ENCODE data around the gene NLRP10. TPM values are rescaled to one million over a fixed set of nuclear protein-coding genes. Genes with fewer than 3 reads are reported as not detected.

The NLRP10 gene
- total RNA-seq, 2 experiments from 2014 or later, result not detected

DNA sequence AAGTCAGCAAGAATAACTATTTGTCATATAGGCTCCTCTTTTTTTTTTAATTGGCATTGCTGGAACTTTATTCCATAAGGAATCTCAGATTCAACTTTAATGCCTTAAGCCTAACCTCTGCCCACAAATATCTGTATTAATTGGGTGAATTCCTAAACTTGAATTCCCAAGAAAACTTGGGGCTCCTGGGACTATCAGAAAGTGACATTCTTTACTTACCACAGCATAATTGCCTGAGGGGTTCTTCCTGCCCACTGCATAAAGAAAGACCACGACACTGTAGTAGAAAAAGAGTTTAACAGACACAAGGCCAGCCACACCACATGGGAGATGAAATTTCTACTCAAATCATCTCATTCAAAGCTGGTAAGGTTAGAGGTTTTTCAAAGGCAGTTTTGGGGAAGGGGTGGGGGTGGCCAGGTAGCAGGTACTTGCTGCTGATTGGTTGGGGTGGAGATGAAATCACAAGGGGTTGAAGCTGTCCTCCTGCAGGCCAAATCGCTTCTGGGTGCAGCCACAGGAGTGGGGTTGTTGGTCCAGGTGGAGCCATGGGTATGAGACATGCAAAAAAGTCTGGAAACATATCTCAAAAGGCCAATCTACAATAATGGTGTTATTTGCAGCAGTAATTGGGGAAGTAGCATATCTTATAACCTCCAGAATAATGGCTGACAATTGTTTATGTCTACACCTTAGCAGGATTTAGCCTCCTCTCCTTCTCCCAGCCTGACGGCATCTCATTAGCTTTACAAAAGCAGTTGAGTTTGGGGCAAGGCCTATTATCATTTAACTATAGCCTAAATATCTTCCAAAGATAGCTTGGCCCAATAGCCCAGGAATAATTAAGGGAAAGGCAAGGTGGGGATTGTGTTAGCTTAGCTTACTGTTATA lies 4.8 kb upstream of the NLRP10 start:
- Histone ChIP-seq H3K4me1 (ENCODE audit: insufficient read depth, low read length, poor library complexity, severe bottlenecking) (peaks cover 3% of the 10 kb centered on the region), H3K36me3 (ENCODE audit: insufficient read depth, low read length) (no peaks in the 10 kb centered on the region), H3K27ac (ENCODE audit: low read depth, low read length, poor library complexity, severe bottlenecking) (no peak overlapping the region), H4K20me1 (ENCODE audit: insufficient read depth, low read length) (no peaks in the 10 kb centered on the region), H3K4me3 (ENCODE audit: low read depth, low read length, poor library complexity, severe bottlenecking) (no peak overlapping the region), H3K9me3 (ENCODE audit: low read length) (no peaks in the 10 kb centered on the region), H2AFZ (ENCODE audit: low read length) (no peak overlapping the region), H3K4me2 (ENCODE audit: low read length) (no peak overlapping the region), H3K79me2 (ENCODE audit: insufficient read depth, low read depth, low read length) (no peaks in the 10 kb centered on the region), H3K9me2 (ENCODE audit: insufficient read depth, low read length) (no peaks in the 10 kb centered on the region)
- ChIA-PET CTCF (ENCODE audit: unreplicated experiment) (no interaction called here), POLR2A (interaction anchor here (0.6 to 1.9 kb wide), 2 partner anchors 17 to 500 kb away, joined by 3 to 5 read pairs; partner anchors contain the start of gene EIF3F)
- TF ChIP-seq EZH2phosphoT487 (IDR thresholded peaks at IDR 0.05; ENCODE audit: borderline replicate concordance, low read depth, low read length), result no peak
- TF ChIP-seq, protein P1, sequence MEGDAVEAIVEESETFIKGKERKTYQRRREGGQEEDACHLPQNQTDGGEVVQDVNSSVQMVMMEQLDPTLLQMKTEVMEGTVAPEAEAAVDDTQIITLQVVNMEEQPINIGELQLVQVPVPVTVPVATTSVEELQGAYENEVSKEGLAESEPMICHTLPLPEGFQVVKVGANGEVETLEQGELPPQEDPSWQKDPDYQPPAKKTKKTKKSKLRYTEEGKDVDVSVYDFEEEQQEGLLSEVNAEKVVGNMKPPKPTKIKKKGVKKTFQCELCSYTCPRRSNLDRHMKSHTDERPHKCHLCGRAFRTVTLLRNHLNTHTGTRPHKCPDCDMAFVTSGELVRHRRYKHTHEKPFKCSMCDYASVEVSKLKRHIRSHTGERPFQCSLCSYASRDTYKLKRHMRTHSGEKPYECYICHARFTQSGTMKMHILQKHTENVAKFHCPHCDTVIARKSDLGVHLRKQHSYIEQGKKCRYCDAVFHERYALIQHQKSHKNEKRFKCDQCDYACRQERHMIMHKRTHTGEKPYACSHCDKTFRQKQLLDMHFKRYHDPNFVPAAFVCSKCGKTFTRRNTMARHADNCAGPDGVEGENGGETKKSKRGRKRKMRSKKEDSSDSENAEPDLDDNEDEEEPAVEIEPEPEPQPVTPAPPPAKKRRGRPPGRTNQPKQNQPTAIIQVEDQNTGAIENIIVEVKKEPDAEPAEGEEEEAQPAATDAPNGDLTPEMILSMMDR (conservative IDR thresholded peaks at IDR 0.05; ENCODE audit: low read length), result no peak
- intact Hi-C loops (cut with micrococcal nuclease; ENCODE audit: unreplicated experiment), result no loop called here
- DNase-seq (ENCODE audit: low spot score), result no peak
- no TSS peak for BruUV-seq (replicated peaks)

DNA sequence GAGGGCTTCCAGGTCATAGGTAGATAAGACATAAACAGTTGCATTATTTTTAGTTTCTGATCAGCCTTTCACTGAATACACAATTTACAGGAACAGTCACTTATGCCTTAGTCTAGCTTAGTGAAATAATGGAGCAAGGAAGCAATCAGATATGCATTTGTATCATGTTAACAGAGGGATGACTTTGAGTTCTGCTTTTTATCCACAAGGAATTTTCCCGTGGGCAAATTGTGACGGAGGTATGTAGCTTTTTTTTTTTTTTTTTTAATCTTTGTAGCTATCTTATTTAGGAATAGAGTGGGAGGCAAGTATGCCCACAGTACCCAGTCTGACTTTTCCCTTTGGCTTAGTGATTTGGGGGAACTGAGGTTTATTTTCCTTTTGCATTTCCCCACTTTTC lies 3.4 kb upstream of the NLRP10 start:
- H3K4me3 ChIP-seq (ENCODE audit: low read depth, low read length, poor library complexity, severe bottlenecking), result no peak overlapping the region
- ChIA-PET CTCF (ENCODE audit: unreplicated experiment) (interaction anchor here (0.5 kb wide), 1 partner anchor 34 kb away, joined by 3 read pairs; no protein-coding TSS in a partner anchor), POLR2A (interaction anchor here (0.6 to 1.9 kb wide), 6 partner anchors 10 to 423 kb away, joined by 3 to 7 read pairs (median 4); no protein-coding TSS in a partner anchor)
- no peak overlapping the region for H3K27ac ChIP-seq (ENCODE audit: low read depth, low read length, poor library complexity, severe bottlenecking)
- H3K36me3 ChIP-seq (ENCODE audit: insufficient read depth, low read length), result no peaks in the 10 kb centered on the region
- DNase-seq (ENCODE audit: low spot score), result no peak
- H3K9me3 ChIP-seq (ENCODE audit: low read length), result no peaks in the 10 kb centered on the region
- H3K79me2 ChIP-seq (ENCODE audit: insufficient read depth, low read depth, low read length), result no peaks in the 10 kb centered on the region
- H3K9me2 ChIP-seq (ENCODE audit: insufficient read depth, low read length), result no peaks in the 10 kb centered on the region
- H3K4me2 ChIP-seq (ENCODE audit: low read length), result no peak overlapping the region
- TF ChIP-seq, protein P1 (conservative IDR thresholded peaks at IDR 0.05; ENCODE audit: low read length), result no peak
- TF ChIP-seq EZH2phosphoT487 (IDR thresholded peaks at IDR 0.05; ENCODE audit: borderline replicate concordance, low read depth, low read length), result no peak
- BruUV-seq (replicated peaks), result no TSS peak
- peak overlapping the region; percentile 20; the same call in 1 of the 2 replicates for H2AFZ ChIP-seq (ENCODE audit: low read length)
- no peaks in the 10 kb centered on the region for H4K20me1 ChIP-seq (ENCODE audit: insufficient read depth, low read length)
- peaks cover 16% of the 10 kb centered on the region for H3K4me1 ChIP-seq (ENCODE audit: insufficient read depth, low read length, poor library complexity, severe bottlenecking)
- intact Hi-C loops (cut with micrococcal nuclease; ENCODE audit: unreplicated experiment), result no loop called here

DNA sequence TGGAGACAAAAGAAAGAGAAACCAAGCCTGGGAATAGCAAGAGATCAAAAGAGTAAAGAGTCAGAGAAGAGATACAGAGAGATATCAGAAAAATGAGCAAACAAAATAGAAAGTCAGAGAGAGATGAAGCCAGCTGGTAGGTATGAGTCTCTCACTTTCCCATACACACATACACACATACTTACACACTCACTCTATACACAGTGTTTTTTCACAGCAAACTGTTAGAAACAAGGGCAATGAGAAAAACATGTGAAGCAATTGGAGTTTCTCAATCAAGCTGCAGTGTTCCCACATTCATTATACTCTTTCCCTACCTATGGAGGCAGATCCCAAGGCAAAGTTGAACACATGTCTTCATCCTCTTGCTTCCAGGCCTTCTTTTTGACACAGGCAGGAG lies 2.6 kb upstream of the NLRP10 start:
- no TSS peak for BruUV-seq (replicated peaks)

More for the DNA sequence above, 2.6 kb upstream of the NLRP10 start:
- H3K4me2 ChIP-seq (ENCODE audit: low read length), result no peak overlapping the region
- DNase-seq (ENCODE audit: low spot score), result no peak
- H3K9me3 ChIP-seq (ENCODE audit: low read length), result no peaks in the 10 kb centered on the region
- no peaks in the 10 kb centered on the region for H4K20me1 ChIP-seq (ENCODE audit: insufficient read depth, low read length)
- no peaks in the 10 kb centered on the region for H3K9me2 ChIP-seq (ENCODE audit: insufficient read depth, low read length)
- POLR2A ChIA-PET, result interaction anchor here (1.9 kb wide), 1 partner anchor 9 kb away, joined by 7 read pairs; no protein-coding TSS in a partner anchor
- intact Hi-C loops (cut with micrococcal nuclease; ENCODE audit: unreplicated experiment), result no loop called here
- H3K4me1 ChIP-seq (ENCODE audit: insufficient read depth, low read length, poor library complexity, severe bottlenecking), result peaks cover 25% of the 10 kb centered on the region
- no peak overlapping the region for H3K4me3 ChIP-seq (ENCODE audit: low read depth, low read length, poor library complexity, severe bottlenecking)
- no peak overlapping the region for H3K27ac ChIP-seq (ENCODE audit: low read depth, low read length, poor library complexity, severe bottlenecking)
- no peaks in the 10 kb centered on the region for H3K79me2 ChIP-seq (ENCODE audit: insufficient read depth, low read depth, low read length)
- CTCF ChIA-PET (ENCODE audit: unreplicated experiment), result no interaction called here
- H2AFZ ChIP-seq (ENCODE audit: low read length), result no peak overlapping the region
- no peaks in the 10 kb centered on the region for H3K36me3 ChIP-seq (ENCODE audit: insufficient read depth, low read length)
- TF ChIP-seq EZH2phosphoT487 (IDR thresholded peaks at IDR 0.05; ENCODE audit: borderline replicate concordance, low read depth, low read length), result no peak
- TF ChIP-seq, protein P1 (conservative IDR thresholded peaks at IDR 0.05; ENCODE audit: low read length), result no peak
